ENCODE measurements around the gene KRTAP13-4.

The KRTAP13-4 gene

GRCh38 chr21:30426731-30427130, 3.3 kb upstream of the KRTAP13-4 start:
- no peak for TF ChIP-seq CTCF (conservative IDR thresholded peaks at IDR 0.05)
- no peak overlapping the region for H3K27ac ChIP-seq

- peak; percentile 94 for TF ChIP-seq CTCF (conservative IDR thresholded peaks at IDR 0.05)
- no peak overlapping the region for H3K27ac ChIP-seq
Measured at GRCh38 chr21:30434033-30434631, 4.1 kb downstream of the KRTAP13-4 start.

GRCh38 chr21:30437010-30437565, 7.1 kb downstream of the KRTAP13-4 start:
- H3K27ac ChIP-seq: no peak overlapping the region

GRCh38 chr21:30439975-30440374, 10.0 kb downstream of the KRTAP13-4 start, which contains the start of gene KRTAP15-1:
TSS of gene KRTAP15-1 (plus strand) at chr21:30440275. CDS start at chr21:30440328, 53 bp downstream.
- TF ChIP-seq CTCF (conservative IDR thresholded peaks at IDR 0.05): no peak
- H3K27ac ChIP-seq: no peak within 1 kb of the TSS

More at GRCh38 chr21:30437010-30437565, 7.1 kb downstream of the KRTAP13-4 start:
- TF ChIP-seq CTCF (conservative IDR thresholded peaks at IDR 0.05): no peak

- no peak overlapping the region; the same call in 1 of the 2 replicates for H3K27ac ChIP-seq
- no peak for TF ChIP-seq CTCF (conservative IDR thresholded peaks at IDR 0.05)
Measured at GRCh38 chr21:30443226-30443625, 13.2 kb downstream of the KRTAP13-4 start.

- H3K27ac ChIP-seq: no peak overlapping the region
- TF ChIP-seq CTCF (conservative IDR thresholded peaks at IDR 0.05): 0 out of 2 replicates have a peak, but pooled peaks have one; percentile 27
Measured at GRCh38 chr21:30444204-30444603, 14.2 kb downstream of the KRTAP13-4 start.

- TF ChIP-seq CTCF (conservative IDR thresholded peaks at IDR 0.05): no peak
Measured at GRCh38 chr21:30447056-30447455, 17.0 kb downstream of the KRTAP13-4 start.

More at GRCh38 chr21:30447056-30447455, 17.0 kb downstream of the KRTAP13-4 start:
- no peak overlapping the region for H3K27ac ChIP-seq

All from VCaP (cell line).